GM03348 (cell line): ENCODE results near the gene CELSR1.
A peak's percentile ranks its signal among the peaks of the same experiment; 100 is the strongest.

Experiments
- DNase-seq: peaks from one replicate; pipeline ENCODE4 v3.0.0; 2012; ENCODE audit warnings: low spot score

CELSR1 gene

DNA sequence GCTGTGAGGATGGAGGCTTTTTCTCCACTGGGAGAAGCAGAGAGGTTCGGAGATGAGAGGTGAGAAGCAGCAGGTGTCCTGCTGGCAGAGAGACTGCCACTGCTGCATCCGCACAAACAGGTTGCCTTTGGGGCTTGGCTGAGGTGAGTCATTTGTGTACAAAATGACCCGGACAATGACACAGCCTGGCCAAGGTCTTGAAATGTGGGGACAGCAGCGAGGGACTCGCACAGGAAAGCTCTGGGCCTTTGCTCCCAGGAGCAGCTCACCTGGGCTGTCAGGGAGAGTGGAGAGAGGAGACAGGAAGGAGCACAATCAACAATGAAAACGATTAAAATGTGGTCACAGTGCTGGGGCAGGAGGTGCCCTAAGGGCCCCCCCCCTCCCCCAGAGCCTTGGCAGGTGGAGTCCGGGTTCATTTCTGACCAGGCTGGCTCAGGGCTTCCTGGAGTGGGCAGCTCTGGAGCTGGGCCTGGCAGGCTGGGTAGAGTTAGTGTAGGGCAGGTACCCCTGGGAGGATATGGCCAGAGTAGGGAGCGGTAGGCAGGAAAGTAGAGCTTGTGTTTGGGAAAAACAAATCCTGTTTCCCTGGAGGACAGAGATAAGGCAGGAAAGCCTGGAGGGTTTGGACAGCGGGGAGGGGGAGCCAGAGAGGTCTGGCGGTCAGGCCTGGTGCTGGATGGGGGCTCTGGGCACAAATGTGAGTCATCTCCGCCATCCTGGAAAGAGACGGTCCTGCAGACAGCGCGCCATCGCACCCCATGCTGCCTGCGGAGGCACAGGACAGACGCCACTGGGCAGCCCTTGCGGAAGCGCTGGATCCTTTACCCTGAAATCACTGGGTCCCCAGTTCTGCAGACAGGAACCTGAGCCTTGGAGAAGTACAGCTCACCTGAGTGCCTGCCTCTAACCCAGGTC is 37.8 kb upstream of the CELSR1 start:
- no peak for DNase-seq

DNA sequence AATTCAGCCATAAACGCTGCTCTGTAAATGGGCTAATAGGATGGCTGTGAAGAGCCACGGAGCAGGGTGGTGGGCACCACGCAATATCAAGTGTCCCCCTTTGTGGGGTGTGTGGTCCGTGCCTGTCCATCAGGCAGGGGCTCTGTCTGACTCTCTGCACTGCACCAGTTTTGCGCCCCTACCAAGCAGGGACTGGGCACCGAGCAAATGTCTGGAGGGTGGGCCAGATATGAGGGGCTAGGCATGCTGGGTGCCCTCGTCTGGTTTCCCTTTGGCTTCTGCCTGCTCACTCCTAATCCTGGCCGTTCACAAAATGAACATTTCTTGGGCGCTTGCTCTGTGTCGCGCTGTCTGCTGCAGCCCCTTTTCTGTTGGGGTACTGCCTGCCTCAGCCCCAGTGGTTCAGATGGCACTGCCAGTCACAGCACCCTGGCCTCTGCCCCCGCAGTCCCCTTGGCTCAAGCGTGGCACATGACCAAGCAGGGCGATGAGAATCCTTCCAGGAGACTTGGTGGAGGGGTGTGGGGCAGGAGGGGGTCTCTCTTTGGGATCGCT is 37.1 kb upstream of the CELSR1 start:
- DNase-seq: no peak

DNA sequence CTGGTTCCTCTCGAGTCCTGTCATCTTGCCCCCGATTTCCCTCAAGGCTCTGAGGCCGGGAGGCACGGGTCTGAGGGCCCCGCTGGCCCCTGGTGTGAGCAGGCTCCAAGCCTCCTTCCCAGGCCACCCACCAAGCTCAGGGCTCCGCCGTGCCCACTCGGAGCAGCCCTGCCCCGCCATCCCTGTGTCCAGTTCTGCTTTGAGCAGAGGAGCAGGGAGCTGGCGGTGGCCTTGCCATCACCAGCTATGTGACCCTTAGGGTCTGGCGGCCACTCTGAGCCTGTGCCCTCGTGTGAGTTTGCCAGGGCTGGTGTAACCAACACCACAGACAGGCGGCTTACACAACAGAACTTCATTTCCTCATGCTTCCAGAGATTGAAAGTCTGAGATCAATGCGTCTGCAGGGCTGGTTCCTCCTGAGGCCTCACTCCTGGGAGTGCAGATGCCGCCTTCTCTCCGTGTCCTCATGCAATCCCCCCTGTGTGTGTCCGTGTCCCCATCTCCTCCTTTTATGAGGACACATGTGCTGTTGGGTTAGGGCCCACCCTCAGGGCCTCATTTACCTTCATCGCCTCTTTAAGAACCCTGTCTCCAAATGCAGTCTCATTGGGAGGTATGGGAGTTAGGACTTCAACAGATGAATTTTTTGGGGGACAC is 36.5 kb upstream of the CELSR1 start:
- DNase-seq: no peak

DNA sequence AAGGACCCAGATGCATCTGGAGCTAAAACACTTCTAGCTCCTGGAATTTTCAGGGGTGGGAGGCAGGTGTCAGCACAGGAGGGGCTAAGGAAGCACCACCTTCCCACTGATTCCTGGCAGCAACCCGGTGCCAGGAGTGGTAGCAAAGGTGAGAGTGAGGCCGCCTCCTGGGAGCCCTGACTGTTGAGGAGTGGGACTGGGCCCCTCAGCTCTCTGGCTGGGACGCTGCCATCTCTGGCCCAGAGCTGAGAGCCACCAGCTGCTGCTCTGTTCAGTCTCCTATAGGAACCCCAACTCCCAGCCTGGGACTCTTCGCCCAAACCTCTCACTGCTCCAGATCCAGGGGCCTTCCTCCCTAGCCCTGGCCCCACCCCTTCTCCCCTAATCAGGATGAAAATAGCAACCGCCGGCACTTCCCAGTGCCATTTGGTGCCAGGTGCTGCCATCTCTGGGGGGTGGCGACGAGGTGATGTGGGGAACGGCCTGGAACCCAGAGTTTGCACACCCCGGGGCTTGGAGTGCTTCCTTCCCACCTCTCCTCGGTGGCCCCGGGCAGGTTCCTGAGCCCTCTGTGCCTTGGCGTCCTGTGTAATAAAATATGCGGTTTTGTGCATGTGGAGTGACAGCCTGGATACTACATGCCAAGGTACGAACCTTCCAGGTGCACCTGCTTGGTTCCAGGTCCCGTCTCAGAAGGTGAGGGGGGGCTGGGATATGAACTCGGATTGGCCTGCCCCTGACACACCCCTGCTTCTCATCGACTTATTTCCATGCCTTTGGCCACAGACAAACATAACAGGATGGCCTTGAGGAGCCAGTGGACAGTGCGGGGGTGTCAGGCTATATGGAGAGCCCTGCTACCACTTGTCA is 35.7 kb upstream of the CELSR1 start:
- no peak for DNase-seq

DNA sequence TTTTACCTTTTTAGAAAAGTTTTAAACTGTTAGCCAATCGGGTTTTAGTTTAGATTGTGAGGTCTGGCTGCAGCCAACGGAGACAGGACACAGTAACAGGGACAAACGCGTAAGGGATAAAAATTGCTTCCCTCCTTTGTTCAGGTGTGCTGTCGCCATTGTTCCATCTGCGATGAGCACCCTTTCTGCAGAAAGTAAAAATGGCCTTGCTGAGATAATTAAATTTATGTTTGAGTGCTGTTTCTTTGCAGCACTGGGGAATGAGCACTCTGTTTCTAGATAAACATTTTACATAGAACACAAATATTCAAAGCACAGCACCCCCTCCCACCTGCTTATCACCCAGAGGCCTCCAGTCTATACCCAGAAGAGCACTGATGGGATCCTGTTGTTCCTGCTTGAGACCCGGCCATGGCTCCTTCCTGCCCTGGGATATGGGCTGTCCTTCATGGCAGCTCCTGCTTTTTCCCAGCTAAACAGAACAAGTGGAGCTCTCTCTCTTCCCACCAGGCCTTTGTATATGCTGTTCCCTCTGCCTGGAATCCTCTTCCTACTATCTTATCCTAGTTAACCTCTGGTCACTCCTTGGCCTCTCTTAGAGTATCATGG is 34.3 kb upstream of the CELSR1 start:
- DNase-seq: no peak

DNA sequence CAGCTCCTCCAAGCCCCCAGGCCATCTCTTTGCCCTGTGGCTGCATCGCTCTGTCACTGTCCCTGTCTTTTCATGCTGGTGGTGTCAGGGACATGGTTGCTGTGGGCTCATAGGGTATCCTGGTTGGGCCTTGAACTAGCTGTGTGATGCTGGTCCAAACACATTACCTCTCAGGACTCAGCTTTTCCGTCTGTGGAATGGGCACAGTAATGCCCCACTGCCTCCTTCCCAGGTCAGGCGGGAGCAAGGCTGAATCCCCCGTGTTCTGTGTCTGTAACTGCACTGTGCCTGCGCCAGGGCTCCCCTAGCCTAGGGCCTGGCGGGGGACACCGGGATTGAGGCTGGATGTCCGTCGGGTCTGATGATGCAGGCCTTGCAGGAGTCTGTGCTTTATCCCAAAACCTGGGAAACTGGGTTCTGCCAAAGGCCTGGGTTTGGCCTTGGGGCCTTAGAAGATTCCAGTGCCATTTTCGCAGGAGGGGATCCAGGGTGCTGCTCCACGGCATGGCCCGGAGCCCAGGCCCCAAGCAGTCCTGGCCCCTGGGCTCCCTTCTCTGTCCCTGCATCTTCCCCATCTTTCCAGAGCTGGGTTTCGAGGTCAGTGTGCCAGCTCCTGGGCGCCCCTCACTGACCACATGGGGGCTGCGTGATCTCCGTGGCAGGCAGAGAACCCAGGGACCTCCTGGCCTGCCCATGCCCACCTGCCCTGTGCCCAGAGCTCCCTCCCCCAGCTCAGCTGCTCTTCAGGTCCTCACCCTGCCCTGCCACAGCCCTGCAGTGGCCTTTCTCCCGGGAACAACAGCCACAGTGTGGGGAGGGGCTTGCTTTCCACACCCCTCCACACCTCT is 32.7 kb upstream of the CELSR1 start:
- DNase-seq: no peak

DNA sequence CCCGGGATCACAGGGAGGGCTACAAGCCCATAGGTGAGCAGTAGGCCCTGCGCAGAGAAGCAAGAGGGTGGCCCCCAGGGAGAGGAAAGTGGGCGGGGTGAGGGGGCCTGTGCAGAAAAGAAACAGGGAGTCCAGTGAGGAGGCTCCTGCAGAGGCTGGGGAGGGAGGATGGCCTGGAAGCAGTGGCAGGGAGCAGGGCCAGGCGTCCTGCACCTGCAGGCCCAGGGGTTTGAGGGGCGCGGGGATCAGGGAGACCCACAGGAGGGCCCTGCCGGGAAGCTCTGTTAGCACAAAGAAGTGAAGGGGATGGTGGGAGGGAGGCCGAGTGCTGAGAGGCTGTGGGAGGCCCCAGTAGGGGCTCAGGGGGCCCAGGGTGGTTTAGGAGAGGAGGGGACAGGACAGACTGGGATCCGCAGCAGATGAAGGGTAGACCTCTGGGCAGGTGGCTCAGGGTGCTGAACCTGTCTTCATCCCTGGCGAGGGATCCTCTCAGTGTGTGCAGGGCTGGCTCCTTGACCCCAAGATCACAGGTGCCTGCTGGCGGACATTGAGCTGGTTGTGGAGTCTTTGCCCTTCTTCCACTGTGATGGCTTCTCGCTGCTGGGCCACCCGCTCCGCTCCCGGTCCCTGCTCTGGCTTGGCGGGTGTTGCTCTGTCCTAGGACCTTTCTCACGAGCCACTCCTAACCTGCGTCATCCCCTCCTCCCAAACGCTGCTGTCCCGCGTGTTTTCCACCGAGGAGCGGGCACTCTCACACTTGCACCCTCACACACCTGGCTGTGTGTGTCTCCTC is 31.8 kb upstream of the CELSR1 start:
- DNase-seq: no peak

DNA sequence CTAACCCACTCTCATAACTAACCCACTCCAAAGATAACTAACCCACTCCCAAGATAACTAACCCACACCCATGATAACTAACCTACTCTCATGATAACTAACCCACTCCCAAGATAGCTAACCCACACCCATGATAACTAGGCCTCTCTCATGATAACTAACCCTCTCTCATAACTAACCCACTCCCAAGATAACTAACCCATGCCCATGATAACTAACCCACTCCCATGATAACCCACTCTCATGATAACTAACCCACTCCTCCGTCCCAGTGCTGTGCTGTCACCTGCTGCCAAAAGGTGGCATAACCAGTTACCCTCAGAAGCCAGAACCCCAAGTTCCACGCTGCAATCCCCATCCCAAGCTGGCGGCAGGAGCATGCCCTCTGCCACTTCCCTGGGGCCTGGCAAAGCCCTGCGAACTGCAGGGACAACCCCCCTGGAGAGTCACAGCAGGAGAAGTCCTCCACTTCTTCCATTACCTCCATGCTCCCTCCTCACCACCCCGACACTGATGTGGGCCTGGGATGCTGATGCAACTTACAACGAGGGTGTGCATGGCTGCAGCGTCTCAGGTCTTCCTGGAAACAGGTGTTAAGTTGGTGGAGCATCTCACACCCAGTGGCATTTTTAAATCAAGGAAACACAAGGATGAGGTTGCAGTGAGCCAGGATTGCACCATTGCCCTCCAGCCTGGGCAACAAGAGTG is 30.8 kb upstream of the CELSR1 start:
- no peak for DNase-seq

DNA sequence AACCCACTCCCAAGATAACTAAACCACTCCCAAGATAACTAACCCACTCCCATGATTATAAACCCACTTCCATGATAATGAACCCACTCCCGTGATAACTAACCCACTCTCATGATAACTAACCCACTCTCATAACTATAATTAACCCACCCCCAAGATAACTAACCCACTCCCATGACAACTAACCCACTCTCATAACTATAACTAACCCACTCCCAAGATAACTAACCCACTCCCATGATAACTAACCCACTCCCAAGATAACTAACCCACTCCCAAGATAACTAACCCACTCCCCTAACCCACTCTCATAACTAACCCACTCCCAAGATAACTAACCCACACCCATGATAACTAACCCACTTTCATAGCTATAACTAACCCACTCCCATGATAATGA is 30.1 kb upstream of the CELSR1 start:
- no peak for DNase-seq

DNA sequence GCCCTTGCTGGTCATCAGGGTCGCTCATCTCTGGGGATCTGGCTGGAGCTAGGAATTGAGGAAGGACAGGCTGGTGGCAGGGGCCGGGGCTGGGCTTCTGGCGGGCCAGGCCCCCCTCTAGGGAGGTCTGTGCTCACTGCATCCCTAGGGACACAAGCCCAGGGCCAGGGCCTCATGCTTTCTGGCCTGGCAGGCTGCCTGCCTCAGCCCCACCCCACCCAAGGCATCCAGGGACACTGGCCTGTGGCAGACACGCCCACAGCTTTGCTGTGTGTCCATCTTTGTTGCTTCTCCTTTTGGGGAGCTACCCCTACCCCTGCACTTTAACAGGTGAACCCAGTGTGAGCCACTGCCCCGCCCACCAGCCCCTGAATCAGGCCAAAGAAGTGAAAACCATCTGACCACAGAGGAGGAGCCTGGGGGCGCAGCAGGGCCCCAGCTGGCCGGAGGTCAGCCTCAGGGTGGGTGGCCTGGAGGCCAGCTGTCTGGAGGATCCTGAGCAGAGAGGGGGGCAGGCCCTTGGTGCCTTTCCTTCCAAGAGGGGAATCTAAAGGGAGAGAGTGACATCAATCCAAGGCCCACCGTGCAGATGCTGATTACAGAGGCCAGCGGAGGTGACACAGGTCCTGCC is 26.8 kb upstream of the CELSR1 start:
- no peak for DNase-seq

DNA sequence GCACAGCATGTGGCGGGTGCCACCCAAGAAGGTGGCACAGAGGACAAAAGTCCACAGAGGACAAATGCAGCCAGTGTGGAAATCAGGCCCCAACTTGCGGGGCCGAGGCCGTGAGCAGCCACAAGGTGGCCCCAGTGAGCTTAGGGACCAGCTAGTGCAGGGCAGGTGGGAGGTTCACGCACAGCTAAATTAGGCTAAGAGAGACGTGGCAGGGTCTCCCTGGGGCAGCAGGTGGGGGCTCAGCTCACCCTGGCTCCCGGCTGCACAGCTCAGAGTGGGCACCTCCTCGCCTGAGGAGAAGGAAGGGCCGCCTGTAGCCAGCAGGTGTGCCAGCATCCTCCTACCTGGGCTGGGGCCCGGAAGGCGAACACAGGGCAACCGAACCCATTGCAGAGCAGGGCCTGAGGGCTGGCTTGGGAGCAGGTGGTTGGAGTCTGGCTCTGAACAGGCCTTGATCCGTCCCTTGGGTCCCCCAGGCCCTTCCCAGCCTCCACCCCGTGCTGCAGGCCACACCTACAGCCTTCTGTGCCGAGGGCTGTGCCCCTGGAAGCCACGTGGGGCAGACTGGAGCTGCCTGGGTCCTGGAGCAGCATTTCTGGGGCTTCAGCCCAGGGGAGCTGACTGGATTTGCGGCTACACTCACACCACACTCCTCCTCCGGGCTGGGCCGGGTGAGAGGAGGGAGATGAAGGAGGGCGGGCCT is 26.1 kb upstream of the CELSR1 start:
- DNase-seq: peak; percentile 80

DNA sequence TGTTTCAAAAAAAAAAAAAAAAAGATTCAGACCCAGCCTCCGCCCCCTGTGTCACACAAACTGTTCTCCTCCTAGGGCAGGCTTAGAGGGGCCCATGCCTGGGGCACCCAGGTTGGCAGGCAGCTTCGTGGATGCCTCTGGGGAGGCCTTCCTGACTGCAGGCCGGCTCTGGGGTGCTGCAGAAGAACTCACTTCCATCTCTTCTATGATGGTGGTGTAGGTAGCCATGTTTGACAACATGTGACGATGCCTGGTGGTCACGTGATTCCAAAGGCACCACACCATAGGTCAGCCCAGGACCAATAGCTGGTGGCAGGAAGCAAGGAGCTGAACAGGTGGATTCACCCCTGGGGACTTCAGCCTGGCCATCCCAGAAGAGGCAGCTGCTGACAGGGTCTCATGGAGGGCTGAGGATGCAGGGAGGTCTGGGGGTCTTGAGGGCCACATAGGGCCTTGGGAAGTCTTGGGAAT is 24.1 kb upstream of the CELSR1 start:
- no peak for DNase-seq

DNA sequence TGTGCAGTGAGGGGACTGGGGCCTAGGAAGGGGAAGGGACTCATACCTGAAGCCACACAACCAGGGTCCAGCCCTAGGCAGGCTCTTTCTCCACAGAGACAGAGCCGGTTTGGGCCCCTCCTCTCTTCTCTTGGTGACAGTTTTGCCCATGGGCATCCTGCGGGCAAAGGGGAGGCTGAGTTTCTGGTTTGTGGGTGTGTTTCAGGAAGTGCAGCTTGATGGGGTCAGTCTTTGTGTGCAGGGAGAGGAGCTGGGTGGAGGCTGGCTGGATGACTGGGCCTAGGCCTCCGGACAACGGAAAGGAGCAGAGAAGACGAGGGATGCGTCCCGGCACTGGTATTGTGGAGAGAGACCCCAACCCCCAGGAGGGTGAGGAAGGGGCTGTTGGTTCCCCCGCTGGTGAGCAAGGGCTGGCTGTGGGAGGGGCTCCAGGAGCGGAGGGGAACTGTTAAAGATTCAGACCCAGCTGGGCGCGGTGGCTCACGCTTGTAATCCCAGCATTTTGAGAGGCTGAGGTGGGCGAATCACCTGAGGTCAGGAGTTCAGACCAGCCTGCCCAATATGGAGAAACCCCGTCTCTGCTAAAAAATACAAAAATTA is 23.4 kb upstream of the CELSR1 start:
- no peak for DNase-seq

DNA sequence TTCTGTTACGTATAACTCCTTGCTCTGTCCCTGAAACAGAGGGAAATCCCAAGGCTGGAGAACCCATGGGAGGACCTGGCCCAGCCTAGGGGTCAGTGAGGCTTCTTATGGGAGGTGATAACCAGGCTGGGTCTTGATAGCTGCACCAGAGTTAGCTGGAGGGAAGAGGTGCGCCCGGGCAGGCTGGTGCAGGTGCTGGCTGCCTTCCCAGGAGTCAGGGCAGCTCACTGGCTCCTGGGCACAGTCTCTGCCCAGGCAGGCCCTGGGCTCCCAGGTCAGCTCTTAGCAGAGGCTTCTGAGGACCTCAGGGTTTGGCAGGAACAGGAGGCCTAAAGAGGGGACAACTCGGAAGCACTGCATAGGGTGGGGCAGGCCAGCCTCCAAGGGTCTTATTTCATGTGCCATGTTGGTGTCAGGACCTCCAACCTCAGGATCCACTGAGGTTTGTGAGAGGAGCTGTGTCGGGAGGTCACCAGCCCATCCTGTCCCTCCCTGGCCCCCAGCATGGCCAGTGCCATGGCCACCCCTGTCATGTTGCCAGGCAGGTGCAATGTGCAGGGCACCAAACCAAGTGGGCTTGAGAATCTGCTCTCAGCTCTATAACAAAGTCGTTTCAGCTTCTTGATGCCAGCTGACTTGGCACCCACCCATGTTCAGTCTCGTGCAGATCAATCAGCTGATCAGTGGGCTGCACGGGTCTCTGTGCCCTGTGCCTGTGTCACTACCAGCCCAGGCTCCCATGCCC is 20.5 kb upstream of the CELSR1 start:
- no peak for DNase-seq

DNA sequence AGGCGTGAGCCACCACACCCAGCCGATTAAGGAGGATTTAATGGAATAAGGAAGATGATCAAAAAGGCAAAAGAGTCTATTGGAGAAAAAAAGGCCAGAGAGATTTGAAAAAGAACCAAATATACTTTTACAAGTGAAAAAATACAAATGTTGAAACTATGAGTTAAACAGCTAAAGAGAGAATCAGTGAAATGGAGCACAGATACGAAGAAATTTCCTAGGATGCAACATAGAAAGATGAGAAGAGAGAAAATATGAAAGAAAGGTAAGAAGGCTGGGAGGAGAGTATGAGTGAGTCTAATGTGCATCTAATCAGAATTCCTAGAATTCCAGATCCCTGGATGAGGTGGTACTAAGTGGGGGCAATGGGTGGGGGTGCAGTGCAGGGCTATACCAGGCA is 19.4 kb upstream of the CELSR1 start:
- no peak for DNase-seq

DNA sequence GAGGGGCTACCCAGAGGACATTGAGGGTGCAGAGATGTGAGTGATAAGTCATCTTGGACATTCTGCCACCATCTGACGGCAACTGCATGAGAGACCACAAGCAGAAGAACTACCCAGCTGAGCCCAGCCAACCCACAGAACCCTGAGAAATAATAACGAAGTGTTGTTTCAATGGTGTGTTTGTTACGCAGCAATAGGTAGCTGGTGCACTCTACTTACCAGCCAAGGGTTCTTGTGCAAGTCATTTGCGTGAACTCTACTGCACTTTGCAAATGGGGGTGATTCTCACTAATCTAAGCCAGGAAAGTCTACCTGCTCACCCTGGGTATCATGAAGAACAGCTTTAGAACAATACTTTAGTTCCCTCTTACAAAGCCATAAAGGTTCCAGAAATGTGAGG is 15.8 kb upstream of the CELSR1 start:
- no peak for DNase-seq

DNA sequence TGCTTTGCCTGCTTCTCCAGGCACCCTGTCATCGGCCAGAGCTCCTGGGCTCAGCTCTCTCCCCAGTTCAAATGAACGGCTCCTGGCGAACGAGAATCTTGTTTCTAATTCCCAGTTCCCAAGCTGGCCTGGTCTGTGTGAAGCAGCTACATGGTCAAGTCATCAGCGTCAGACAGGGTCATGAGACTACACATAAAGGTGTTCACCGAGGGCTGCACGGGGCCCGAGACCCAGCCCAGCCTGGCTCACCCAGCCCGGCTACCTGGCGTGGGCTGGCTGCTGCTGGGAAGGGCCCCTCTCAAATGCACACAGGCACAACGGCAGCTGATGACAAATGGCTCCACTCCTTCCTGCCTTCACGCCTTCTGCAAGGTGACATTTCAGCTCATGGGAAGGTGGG is 14.6 kb upstream of the CELSR1 start:
- no peak for DNase-seq
